HFF-Myc (cell line): ENCODE data around the gene MAPK1.
"Not testable (repeated sequence)": the region's sequence is repeated elsewhere in the genome, so short reads cannot be mapped to it uniquely, and the experiment has no call there.

ENCODE experiments used
- DNase-seq: peaks from one replicate; pipeline ENCODE4 v3.0.0-alpha.2; 2011; ENCODE audit warnings: low read depth; ENCODE audit errors: extremely low read depth
- H3K4me3 ChIP-seq: replicated peaks from 2 replicates; pipeline ENCODE4 v1.5.1; 2011; ENCODE audit warnings: low read depth, mild to moderate bottlenecking, control low read depth, low read length
- TF ChIP-seq, protein P1 (sequence below): IDR thresholded peaks from 2 replicates; pipeline ENCODE4 v1.5.1; 2012; ENCODE audit warnings: mild to moderate bottlenecking, low read depth, low read length, control low read depth; ENCODE audit errors: missing control alignments

The MAPK1 gene

GRCh38 chr22:21790359-21790758 lies 77.1 kb downstream of the MAPK1 start:
- DNase-seq, result no peak
- TF ChIP-seq, protein P1, sequence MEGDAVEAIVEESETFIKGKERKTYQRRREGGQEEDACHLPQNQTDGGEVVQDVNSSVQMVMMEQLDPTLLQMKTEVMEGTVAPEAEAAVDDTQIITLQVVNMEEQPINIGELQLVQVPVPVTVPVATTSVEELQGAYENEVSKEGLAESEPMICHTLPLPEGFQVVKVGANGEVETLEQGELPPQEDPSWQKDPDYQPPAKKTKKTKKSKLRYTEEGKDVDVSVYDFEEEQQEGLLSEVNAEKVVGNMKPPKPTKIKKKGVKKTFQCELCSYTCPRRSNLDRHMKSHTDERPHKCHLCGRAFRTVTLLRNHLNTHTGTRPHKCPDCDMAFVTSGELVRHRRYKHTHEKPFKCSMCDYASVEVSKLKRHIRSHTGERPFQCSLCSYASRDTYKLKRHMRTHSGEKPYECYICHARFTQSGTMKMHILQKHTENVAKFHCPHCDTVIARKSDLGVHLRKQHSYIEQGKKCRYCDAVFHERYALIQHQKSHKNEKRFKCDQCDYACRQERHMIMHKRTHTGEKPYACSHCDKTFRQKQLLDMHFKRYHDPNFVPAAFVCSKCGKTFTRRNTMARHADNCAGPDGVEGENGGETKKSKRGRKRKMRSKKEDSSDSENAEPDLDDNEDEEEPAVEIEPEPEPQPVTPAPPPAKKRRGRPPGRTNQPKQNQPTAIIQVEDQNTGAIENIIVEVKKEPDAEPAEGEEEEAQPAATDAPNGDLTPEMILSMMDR, result no peak
- H3K4me3 ChIP-seq, result no peak overlapping the region

DNA sequence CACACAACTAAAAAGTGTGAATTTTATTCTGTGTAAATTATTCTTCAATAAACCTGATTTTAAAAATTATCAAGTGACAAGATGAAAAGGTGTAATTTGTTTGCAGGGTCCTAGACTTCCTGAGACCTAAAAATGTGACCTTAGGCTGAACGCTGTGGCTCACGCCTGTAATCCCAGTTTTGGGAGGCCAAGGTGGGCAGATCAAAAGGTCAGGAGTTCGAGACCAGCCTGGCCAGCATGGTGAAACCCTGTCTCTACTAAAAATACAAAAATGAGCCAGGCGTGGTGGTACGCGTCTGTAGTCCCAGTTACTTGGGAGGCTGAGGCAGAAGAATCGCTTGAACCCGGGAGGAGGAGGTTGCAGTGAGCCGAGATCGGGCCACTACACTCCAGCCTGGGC lies 79.9 kb downstream of the MAPK1 start:
- not testable (repeated sequence) for DNase-seq, H3K4me3 ChIP-seq

- DNase-seq, result no peak
- H3K4me3 ChIP-seq, result no peak overlapping the region
- TF ChIP-seq, protein P1, result no peak
Observed at GRCh38 chr22:21780259-21780658, 87.2 kb downstream of the MAPK1 start.

GRCh38 chr22:21779444-21779843 lies 88.0 kb downstream of the MAPK1 start:
- no peak overlapping the region for H3K4me3 ChIP-seq
- TF ChIP-seq, protein P1, result no peak

DNA sequence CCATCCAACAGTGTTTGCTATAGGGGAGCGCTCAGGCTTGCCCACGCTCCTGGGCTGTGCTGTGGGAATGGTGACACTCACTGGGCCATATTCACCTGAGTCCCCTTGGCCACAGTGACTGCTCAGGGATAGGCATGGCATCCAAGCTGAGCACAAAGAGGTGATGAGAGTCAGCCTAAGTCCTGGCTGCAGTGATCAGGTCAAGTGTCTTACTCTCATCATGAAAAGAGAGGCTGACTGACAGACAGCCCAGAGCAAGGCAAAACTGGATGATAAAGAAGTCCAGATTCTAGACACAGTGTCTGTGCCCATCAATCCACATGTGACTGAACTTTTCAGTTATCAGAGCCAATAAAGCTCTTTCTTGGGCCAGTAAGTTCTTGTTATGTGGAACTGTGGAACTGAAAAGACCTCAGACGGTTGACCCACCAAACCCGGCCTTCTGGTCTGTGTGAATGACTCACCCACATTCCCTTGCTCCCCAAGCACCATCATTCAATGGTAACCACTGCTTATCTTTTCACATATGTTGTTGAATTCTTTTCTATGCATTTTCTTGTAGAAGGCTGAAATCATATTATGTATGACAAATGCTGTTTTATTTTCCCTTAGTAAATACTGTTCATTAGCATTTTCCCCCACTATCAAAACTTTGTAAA lies 88.6 kb downstream of the MAPK1 start:
- H3K4me3 ChIP-seq, result no peak overlapping the region
- TF ChIP-seq, protein P1, result no peak
- DNase-seq, result peak; percentile 53

More at GRCh38 chr22:21779444-21779843, 88.0 kb downstream of the MAPK1 start:
- DNase-seq, result no peak

DNA sequence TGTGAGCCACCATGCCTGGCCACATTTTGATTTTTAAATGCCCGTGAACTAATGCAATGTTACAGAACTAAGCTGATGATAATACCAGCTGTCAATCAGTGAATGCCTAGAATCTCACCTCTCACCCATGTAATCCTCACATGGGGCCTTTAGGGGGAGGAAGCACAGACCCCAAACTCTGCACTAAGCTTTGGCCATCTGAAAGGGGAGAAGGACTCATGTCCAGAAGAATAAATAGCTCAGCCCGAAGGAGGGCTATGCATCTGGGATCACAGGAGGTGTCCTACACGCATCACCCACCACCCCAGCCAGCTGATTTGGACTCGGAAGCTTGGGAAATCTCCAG lies 95.8 kb downstream of the MAPK1 start:
- no peak overlapping the region for H3K4me3 ChIP-seq
- TF ChIP-seq, protein P1, result no peak
- no peak for DNase-seq

DNA sequence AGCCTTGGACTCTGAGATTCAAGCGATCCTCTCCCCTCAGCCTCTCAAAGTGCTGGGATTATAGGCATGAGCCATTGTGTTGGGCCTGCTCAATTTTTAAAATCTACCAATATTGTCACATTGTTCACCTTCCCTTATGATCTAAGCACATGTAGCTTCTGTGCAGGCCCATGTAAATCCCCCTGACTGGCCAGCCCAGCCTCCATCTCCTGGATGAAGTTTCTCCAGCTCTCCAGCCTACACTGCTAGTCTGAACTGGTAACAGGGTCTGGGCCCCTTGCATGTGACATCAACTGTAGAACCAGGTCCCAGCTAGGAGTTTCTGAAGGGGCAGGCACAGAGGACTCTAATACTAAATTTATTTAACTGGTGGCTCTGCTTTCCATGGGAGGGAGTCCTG lies 99.0 kb downstream of the MAPK1 start:
- TF ChIP-seq, protein P1, result no peak
- no peak for DNase-seq
- H3K4me3 ChIP-seq, result no peak overlapping the region
